GM12878 (cell line): Measurements from ENCODE around the gene PSMD8.

Experiments
- ATF2 ChIP-seq: IDR thresholded peaks from 2 replicates; pipeline ENCODE4 v1.6.1; 2012; ENCODE audit warnings: low read length, inconsistent platforms
- BHLHE40 ChIP-seq, 2 experiments: fragments of 450-650 bp in 1 of 2; IDR thresholded peaks; 2 replicates each; pipeline ENCODE4 v1.6.1; 2011 to 2017; ENCODE audit warnings: low read depth in 2 of 2, borderline replicate concordance in 1 of 2, improper control_type of control experiment in 1 of 2, low read length in 1 of 2, mild to moderate bottlenecking in 1 of 2
- BRCA1 ChIP-seq: IDR thresholded peaks from 2 replicates; pipeline ENCODE4 v1.6.1; 2011; ENCODE audit warnings: low read depth, low read length, improper control_type of control experiment
- CREB1 ChIP-seq: IDR thresholded peaks from 2 replicates; pipeline ENCODE4 v1.6.1; 2012; ENCODE audit warnings: low read depth, mild to moderate bottlenecking, inconsistent platforms
- CTCF ChIP-seq, 3 experiments: IDR thresholded peaks in 2 of 3; conservative IDR thresholded peaks in 1 of 3; 2 replicates each; pipeline ENCODE4 v1.5.1; 2011; ENCODE audit warnings: low read depth in 3 of 3, low read length in 3 of 3, mild to moderate bottlenecking in 3 of 3, control low read depth in 2 of 3, moderate library complexity in 2 of 3, inconsistent platforms in 1 of 3, mixed read lengths in 1 of 3; ENCODE audit not compliant: control insufficient read depth in 2 of 3, insufficient read depth in 1 of 3; ENCODE audit errors: extremely low read depth in 1 of 3
- NBN ChIP-seq: fragments of 450-650 bp; IDR thresholded peaks from 2 replicates; pipeline ENCODE4 v1.6.1; 2016
- YY1 ChIP-seq: IDR thresholded peaks from 2 replicates; pipeline ENCODE4 v1.6.1; 2011; ENCODE audit warnings: low read depth, mild to moderate bottlenecking, low read length

- TF ChIP-seq NBN (no peak), BRCA1 (no peak), ATF2 (no peak), CTCF (IDR thresholded peaks at IDR 0.05 in 2 of 3, conservative IDR thresholded peaks at IDR 0.05 in 1 of 3; ENCODE audit: control insufficient read depth in 2 of 3, extremely low read depth in 1 of 3, insufficient read depth in 1 of 3, low read depth in 3 of 3, low read length in 3 of 3) (no peak), YY1 (no peak), CREB1 (no peak), BHLHE40 (IDR thresholded peaks at IDR 0.05; ENCODE audit: borderline replicate concordance in 1 of 2, low read depth in 2 of 2, low read length in 1 of 2) (no peak)
Measured at GRCh38 chr19:38340927-38341326, 33.4 kb upstream of the PSMD8 start.
